ENCODE results near the gene CHRD.
"Not testable (repeated sequence)": the region's sequence is repeated elsewhere in the genome, so short reads cannot be mapped to it uniquely, and the experiment has no call there.

The CHRD gene

DNA sequence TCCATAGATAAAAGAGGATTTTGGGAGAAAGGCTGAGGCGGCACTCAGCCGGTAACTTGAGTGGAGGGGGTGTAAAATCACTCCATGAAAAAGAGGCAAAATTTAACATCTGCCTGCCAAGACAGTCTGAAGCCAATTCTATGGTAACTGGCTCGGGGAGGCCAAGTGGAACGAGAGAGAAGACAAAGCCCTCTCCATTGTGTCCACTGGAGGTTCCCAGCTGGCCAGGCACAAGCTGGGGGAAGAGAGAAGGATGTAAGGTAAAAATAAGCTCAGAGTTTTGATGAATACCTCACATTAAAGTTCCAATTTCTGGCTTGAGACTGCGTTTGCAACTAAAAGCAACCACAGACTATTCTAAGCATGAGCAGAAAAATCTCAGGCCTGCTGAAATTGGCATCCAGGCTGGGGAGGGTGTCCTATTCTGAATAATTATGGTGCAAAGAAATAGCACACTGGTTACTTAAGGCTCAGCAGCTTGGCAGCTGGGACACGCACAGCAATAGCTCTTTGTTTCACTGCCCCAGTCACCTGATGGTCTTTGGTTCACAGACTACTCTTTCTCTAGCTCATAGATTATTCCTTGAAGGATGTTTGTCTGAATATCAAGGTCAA, 48.8 kb downstream of the CHRD start:
- no peak overlapping the region for H3K4me3 ChIP-seq (ENCODE audit: low read length)
- DNase-seq (ENCODE audit: low read depth): peak; percentile 92
- TF ChIP-seq CTCF (conservative IDR thresholded peaks at IDR 0.05; ENCODE audit: low read length): peak; percentile 12

DNA sequence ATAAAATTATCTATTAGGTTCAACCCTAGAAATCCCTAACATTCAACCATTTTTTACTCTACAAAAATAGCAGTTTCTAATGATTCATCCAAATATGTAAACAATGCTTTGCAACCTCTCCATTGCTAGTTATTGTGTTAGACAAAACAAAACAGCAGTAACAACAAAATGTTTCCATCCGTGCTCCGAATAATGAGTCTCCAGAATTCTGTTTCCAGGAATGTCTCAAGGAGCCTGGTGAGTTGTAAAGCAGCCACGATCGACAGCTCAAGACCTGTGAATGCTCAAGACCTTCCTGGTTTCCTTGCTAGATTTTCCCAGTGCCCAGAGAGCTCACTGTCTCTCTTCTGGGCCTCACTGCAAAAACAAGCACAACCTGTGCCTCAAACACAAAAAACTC, 49.9 kb downstream of the CHRD start:
- TF ChIP-seq CTCF (conservative IDR thresholded peaks at IDR 0.05; ENCODE audit: low read length): no peak
- no peak overlapping the region for H3K4me3 ChIP-seq (ENCODE audit: low read length)
- peak; percentile 70 for DNase-seq (ENCODE audit: low read depth)

- H3K4me3 ChIP-seq (ENCODE audit: low read length): no peak overlapping the region
- no peak for DNase-seq (ENCODE audit: low read depth)
- no peak for TF ChIP-seq CTCF (conservative IDR thresholded peaks at IDR 0.05; ENCODE audit: low read length)
Measured at GRCh38 chr3:184430940-184431339, 51.1 kb downstream of the CHRD start.

- DNase-seq (ENCODE audit: low read depth); H3K4me3 ChIP-seq (ENCODE audit: low read length): not testable (repeated sequence)
Measured at GRCh38 chr3:184433178-184433577, 53.3 kb downstream of the CHRD start.

GRCh38 chr3:184439096-184439495, 59.2 kb downstream of the CHRD start:
- DNase-seq (ENCODE audit: low read depth): no peak
- no peak for TF ChIP-seq CTCF (conservative IDR thresholded peaks at IDR 0.05; ENCODE audit: low read length)
- H3K4me3 ChIP-seq (ENCODE audit: low read length): no peak overlapping the region
